HepG2 (cell line): ENCODE measurements around the gene KANK3. TPM values are rescaled to one million over a fixed set of nuclear protein-coding genes. Genes with fewer than 3 reads are reported as not detected.
A peak's percentile ranks its signal among the peaks of the same experiment; 100 is the strongest.

ENCODE experiments used
- AKNA ChIP-seq: sonication (generic); formaldehyde crosslinking; IDR thresholded peaks from 2 replicates; pipeline ENCODE4 v1.4.0; 2020; ENCODE audit warnings: missing genetic modification reagents, borderline replicate concordance
- IKZF5 ChIP-seq: IDR thresholded peaks from 2 replicates; pipeline ENCODE4 v1.6.1; 2018; ENCODE audit warnings: missing genetic modification reagents, mild to moderate bottlenecking, missing compliant biosample characterization
- KLF9 ChIP-seq: IDR thresholded peaks from 2 replicates; pipeline ENCODE4 v1.6.1; 2016; ENCODE audit warnings: low read depth
- PLSCR1 ChIP-seq: sonication (generic); formaldehyde crosslinking; IDR thresholded peaks from 2 replicates; pipeline ENCODE4 v1.5.0; 2020; ENCODE audit warnings: missing genetic modification reagents, mild to moderate bottlenecking, borderline replicate concordance
- SIX4 ChIP-seq: sonication (generic); formaldehyde crosslinking; IDR thresholded peaks from 2 replicates; pipeline ENCODE4 v1.4.0; 2020; ENCODE audit warnings: missing genetic modification reagents
- TRAFD1 ChIP-seq: sonication (generic); formaldehyde crosslinking; IDR thresholded peaks from 2 replicates; pipeline ENCODE4 v1.5.1; 2020; ENCODE audit warnings: missing genetic modification reagents, mild to moderate bottlenecking, borderline replicate concordance
- ZNF205 ChIP-seq: IDR thresholded peaks from 2 replicates; pipeline ENCODE4 v1.6.1; 2018; ENCODE audit warnings: missing biosample characterization, missing genetic modification reagents
- ZNF556 ChIP-seq: sonication (generic); formaldehyde crosslinking; IDR thresholded peaks from 2 replicates; pipeline ENCODE4 v1.4.0; 2020; ENCODE audit warnings: mild to moderate bottlenecking, missing genetic modification reagents, borderline replicate concordance
- ZNF589 ChIP-seq: sonication (generic); formaldehyde crosslinking; conservative IDR thresholded peaks from 2 replicates; pipeline ENCODE4 v1.8.0; 2022; ENCODE audit warnings: mild to moderate bottlenecking, moderate library complexity, missing genetic modification reagents
- ZNF761 ChIP-seq: sonication (generic); formaldehyde crosslinking; conservative IDR thresholded peaks from 2 replicates; pipeline ENCODE4 v1.4.0; 2020; ENCODE audit warnings: mild to moderate bottlenecking, missing genetic modification reagents
- polyA plus RNA-seq, 8 experiments: library from polyadenylated mRNA; depleted of rRNA in 3 of 8; stranded (reverse) in 7 of 8; unstranded in 1 of 8; fragments of >200 nt; fragmentation: Illumina TruSeq in 4 of 8; extraction: Trizol in 4 of 8; gene quantifications; 2 replicates each; pipeline versions ENCODE4 v1.2.1 to v1.2.3, GENCODE V29; 2011 to 2016; ENCODE audit warnings: low read depth in 4 of 8, missing spikeins in 1 of 8, mixed read lengths in 1 of 8; ENCODE audit not compliant: insufficient read depth in 1 of 8
- total RNA-seq, 5 experiments: library from RNA; depleted of rRNA; stranded (reverse); fragments of >200 nt; fragmentation: Illumina TruSeq; extraction: Trizol; gene quantifications; 2 replicates each; pipeline ENCODE4 v1.2.3, GENCODE V29; 2016; ENCODE audit warnings: low read depth in 1 of 5

Gene KANK3
- total and polyA plus RNA-seq, 2 of the 13 experiments (the other 11 are each of a cell fraction or from before 2014, with no cell fraction given), result 0.15 to 0.20 TPM

GRCh38 chr19:8363803-8364771, 21.0 kb upstream of the KANK3 start, which contains the start of gene ANGPTL4 (continued):
- TF ChIP-seq PLSCR1 (CRISPR knock-in tag) (no peak), IKZF5 (CRISPR knock-in tag) (peak; percentile 64; the same call in 1 of the 2 replicates), ZNF556 (peak; percentile 73; the same call in 1 of the 2 replicates), SIX4 (no peak), ZNF761 (CRISPR knock-in tag) (no peak; the same call in 1 of the 2 replicates), KLF9 (0 out of 2 replicates have a peak, but pooled peaks have one; percentile 14), AKNA (CRISPR knock-in tag) (no peak), TRAFD1 (CRISPR knock-in tag) (no peak), ZNF205 (CRISPR knock-in tag) (peak; percentile 91), ZNF589 (CRISPR knock-in tag) (no peak)
